C4-2B (cell line): ENCODE measurements around the gene RASGEF1C.

Experiments used
- H3K27ac ChIP-seq: fragments of 450-650 bp; 2 replicates; pipeline ENCODE4 v1.5.1; 2017
- CTCF ChIP-seq: fragments of 450-650 bp; conservative IDR thresholded peaks from 2 replicates; pipeline ENCODE4 v1.5.1; 2017; ENCODE audit warnings: mild to moderate bottlenecking
- ZFX ChIP-seq: fragments of 450-650 bp; IDR thresholded peaks from 2 replicates; pipeline ENCODE4 v1.6.1; 2017

The RASGEF1C gene

DNA sequence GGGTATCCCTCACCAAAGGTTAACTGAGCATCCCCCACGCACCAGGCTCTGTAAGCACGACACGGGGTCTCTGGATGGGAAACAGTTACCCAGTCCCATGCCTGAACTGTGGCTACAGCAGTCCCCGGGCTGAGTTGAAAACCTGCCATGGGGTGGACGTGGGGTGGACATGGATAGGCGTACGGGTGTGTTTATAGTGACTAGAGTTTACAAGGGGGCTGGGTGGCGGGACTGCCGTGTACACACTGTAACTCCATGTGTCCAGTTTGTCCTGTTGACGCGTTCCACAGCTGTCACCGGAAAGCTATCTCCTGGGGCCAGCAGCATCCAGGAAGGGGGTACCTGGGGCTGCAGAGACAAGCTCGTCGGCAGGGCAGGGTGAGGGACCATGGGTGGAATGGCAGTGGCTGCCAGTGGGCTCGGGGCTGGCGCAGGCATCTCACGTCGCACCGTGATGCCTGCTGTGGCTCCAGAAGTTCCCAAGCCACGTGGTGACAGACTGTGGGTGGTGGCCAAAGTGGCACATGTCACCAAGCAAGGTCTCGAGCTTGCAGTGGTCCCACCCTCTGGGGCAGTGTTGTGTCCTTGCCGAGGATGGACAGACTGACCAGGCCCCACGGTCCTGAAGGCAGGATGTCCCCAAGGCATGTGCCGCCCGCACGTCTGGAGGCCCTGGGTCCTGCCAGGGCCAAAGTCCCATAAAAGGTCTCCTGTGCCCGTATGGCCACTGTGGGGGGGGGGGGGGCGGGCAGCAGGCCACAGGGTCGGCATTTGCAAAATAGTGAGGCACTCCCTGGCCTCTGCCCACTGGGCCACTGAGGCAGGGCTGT, 108.2 kb downstream of the RASGEF1C start:
- no peak for TF ChIP-seq CTCF
- TF ChIP-seq ZFX, result no peak
- no peak overlapping the region for H3K27ac ChIP-seq

DNA sequence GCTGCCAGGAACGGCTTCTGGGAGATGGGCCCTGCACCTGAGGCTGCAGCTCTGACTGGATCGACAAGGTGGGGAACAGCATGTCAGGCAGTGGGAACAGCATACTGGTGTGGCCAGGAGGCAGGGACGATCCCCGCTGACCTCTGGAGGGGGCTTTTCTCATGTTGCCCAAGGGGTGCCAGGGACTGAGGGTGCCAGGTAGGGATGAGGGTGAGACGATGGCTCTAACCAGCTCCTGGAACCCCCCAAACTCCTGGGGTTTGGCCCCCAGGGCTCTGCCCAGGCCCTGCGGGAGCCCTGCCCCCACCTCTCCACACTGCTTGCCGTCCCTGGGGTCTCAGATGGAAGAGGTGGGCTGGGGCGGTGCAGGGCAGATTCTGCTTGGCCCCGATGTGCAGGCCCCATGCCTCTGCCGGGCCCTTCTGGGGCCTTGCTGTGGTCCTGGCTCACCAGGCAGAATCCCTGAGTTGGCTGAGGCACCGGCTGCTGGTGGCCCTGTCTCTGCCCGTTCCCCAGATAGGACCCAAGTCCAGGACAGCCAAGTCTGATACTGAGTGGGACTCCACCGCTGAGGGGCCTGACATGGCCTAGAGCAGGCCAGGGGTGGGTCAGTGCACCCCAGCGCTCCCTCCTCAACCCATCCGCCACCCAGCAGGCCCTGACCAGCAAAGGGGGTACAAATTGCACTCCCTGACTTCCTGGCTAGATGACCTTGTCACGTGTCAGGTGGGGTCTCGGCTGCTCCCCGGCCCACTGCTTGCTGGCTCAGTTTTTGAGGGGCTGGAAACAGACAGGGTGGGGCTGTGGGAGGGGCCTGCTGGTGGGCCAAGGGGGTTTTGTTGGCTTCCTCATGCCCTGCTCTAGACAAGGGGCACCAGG, 109.0 kb downstream of the RASGEF1C start:
- H3K27ac ChIP-seq, result no peak overlapping the region
- TF ChIP-seq ZFX (no peak), CTCF (no peak)

DNA sequence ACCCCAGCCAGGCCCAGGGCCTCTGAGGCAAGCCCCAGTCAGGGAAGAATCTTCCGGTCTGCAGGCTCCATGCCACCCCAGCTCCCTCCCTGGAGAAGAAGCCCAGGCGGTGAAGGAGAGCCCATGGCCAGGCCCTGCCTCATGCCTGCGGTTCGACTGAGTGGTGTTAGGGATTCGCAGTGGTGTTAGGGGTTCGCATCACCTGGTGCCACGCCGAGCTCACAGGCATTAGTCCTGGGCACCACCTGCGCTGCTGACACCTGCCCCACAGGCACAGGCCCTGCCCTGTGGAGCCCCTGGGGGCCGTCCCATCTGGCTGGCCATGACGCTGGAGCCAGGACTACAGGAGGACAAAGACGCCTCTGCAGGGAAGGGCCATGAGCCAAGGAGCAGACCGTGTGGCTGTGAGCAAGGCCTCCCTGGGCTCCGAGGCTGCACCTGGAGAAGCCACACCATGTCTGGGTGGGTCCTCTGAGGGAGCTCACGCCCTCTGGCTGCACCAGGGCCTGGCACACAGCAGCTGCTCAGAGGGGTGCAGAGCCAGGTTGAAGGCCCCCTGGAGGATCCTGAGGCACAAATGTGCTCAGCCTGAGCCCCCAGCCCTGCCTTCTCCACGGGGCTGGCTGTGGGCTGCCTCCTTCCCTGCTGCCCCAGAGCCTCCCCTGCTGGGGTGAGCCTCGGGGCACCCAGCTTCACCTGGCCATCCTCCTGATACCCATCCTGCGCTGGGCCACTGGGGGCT, 109.8 kb downstream of the RASGEF1C start:
- no peak for TF ChIP-seq CTCF
- TF ChIP-seq ZFX, result no peak

GRCh38 chr5:180098526-180098925, 110.5 kb downstream of the RASGEF1C start:
- TF ChIP-seq CTCF, result no peak
- TF ChIP-seq ZFX, result no peak
- H3K27ac ChIP-seq, result no peak overlapping the region

More for the DNA sequence above, 109.8 kb downstream of the RASGEF1C start:
- H3K27ac ChIP-seq, result no peak overlapping the region

GRCh38 chr5:180097926-180098325, 111.1 kb downstream of the RASGEF1C start:
- no peak overlapping the region for H3K27ac ChIP-seq
- TF ChIP-seq CTCF (no peak), ZFX (no peak)

DNA sequence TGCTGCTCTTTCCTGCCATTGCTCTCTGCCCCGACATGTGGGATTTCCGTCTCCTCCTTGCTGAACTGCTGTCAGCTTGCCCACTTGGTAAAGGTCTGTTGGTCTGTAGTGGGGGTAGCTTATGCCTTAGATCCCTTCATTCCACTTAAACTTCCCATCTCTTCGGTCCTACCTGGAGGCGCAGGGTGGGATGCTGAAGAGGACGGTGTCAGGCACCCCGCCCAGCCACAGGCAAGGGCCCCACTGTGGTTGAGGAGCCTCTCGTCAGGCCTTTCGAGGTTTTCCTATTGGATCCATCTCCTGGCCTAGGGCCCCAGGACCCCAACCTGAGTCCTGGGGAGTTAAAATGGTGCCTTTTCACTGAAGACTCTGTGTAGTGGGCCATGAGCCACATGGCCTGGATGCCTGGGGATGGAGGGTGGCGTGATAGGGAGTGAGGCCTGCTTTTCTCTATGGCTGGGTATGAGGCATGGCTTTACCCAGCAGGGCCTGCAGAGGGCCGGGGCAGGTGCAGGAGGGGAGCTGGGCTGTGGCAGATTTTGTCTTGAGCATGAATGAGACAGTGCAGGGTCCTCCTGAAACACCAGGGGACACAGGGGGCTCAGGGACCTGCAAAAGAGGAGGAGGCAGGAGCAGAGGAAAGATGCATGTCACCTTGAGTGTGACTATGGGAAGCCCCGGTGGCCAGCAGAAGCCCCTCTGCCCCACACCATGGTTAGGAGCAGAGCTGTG, 111.7 kb downstream of the RASGEF1C start:
- no peak overlapping the region for H3K27ac ChIP-seq
- no peak for TF ChIP-seq CTCF
- no peak for TF ChIP-seq ZFX
